Liver (tissue), 3 donors: Measurements from ENCODE around the gene DOCK2.

Source experiments
- EGR1 ChIP-seq, 2 donors: IDR thresholded peaks; 2 replicates each; pipeline ENCODE4 v1.6.1; 2016 to 2018; ENCODE audit warnings: antibody characterized with exemption in 2 of 2, low read depth in 2 of 2
- HNF4G ChIP-seq: IDR thresholded peaks from 2 replicates; pipeline ENCODE4 v1.6.1; 2016; ENCODE audit warnings: antibody characterized with exemption
- RAD21 ChIP-seq, 2 donors: IDR thresholded peaks; 2 replicates each; pipeline ENCODE4 v1.6.1; 2016; ENCODE audit warnings: antibody characterized with exemption in 2 of 2, mild to moderate bottlenecking in 2 of 2
- SP1 ChIP-seq: IDR thresholded peaks from 2 replicates; pipeline ENCODE4 v1.6.1; 2018; ENCODE audit warnings: antibody characterized with exemption, mild to moderate bottlenecking
- YY1 ChIP-seq: IDR thresholded peaks from 2 replicates; pipeline ENCODE4 v1.6.1; 2016; ENCODE audit warnings: antibody characterized with exemption, mild to moderate bottlenecking
- TF ChIP-seq, protein P1 (sequence below): fragments of 150-350 bp; IDR thresholded peaks from 2 replicates; pipeline ENCODE4 v1.5.1; 2017; ENCODE audit warnings: improper control_type of control experiment, low read depth, low read length; ENCODE audit not compliant: missing input control
- TF ChIP-seq, protein P2 (sequence below): IDR thresholded peaks from 2 replicates; pipeline ENCODE4 v1.6.1; 2016; ENCODE audit warnings: antibody characterized with exemption
- donor health status: healthy.
- donor health status: healthy.

DNA sequence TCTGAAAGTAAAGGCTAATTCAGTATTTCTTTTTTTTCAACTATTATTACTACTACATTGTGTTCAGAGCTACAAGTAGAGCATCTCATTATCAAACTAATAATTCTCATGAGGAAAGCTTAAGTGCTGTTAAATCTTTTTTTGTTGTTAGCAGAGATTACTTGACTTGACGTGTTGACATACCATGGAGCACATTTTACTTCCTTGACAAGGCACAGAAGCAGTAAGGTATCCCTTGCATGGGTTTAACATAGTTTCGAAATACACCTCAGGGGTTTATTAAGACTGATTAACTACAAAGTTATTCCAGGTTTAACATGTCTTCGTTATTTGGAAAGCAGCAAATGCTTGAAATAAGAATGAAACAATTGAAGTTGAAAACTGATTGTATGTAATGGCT lies 46.5 kb upstream of the DOCK2 start:
- no peak for TF ChIP-seq EGR1 (IDR thresholded peaks at IDR 0.05; ENCODE audit: low read depth in 2 of 2)
- TF ChIP-seq, protein P1, sequence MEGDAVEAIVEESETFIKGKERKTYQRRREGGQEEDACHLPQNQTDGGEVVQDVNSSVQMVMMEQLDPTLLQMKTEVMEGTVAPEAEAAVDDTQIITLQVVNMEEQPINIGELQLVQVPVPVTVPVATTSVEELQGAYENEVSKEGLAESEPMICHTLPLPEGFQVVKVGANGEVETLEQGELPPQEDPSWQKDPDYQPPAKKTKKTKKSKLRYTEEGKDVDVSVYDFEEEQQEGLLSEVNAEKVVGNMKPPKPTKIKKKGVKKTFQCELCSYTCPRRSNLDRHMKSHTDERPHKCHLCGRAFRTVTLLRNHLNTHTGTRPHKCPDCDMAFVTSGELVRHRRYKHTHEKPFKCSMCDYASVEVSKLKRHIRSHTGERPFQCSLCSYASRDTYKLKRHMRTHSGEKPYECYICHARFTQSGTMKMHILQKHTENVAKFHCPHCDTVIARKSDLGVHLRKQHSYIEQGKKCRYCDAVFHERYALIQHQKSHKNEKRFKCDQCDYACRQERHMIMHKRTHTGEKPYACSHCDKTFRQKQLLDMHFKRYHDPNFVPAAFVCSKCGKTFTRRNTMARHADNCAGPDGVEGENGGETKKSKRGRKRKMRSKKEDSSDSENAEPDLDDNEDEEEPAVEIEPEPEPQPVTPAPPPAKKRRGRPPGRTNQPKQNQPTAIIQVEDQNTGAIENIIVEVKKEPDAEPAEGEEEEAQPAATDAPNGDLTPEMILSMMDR: no peak
- no peak for TF ChIP-seq RAD21 (IDR thresholded peaks at IDR 0.05)
- TF ChIP-seq SP1: no peak
- no peak for TF ChIP-seq YY1
- TF ChIP-seq, protein P2, sequence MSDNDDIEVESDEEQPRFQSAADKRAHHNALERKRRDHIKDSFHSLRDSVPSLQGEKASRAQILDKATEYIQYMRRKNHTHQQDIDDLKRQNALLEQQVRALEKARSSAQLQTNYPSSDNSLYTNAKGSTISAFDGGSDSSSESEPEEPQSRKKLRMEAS: no peak
- no peak for TF ChIP-seq HNF4G
